ENCODE results near the gene S100A6. TPM values are rescaled to one million over a fixed set of nuclear protein-coding genes. Genes with fewer than 3 reads are reported as not detected.
A peak's percentile ranks its signal among the peaks of the same experiment; 100 is the strongest.

Gene S100A6
- polyA plus RNA-seq, 3 donors from 2014 or later = 472 to 828 (median 543) TPM

- Mint-ChIP-seq H3K27ac (no peak overlapping the region), H3K4me3 (no peak overlapping the region), H3K27me3 (ENCODE audit: low read depth in 3 of 3) (peaks cover 2 to 4% (median 2%) of the 10 kb centered on the region in 3 donors), H3K9me3 (no peaks in the 10 kb centered on the region), H3K36me3 (no peaks in the 10 kb centered on the region), H3K4me1 (peaks cover 0 to 6% of the 10 kb centered on the region in 2 donors)
- no peak for DNase-seq
These were observed 28.9 kb downstream of the S100A6 start for GRCh38 chr1:153506831-153507413.

- no peaks in the 10 kb centered on the region for H3K36me3 Mint-ChIP-seq
- peaks cover 0 to 6% of the 10 kb centered on the region in 2 donors for H3K4me1 Mint-ChIP-seq
- DNase-seq = no peak
- no peak overlapping the region for H3K4me3 Mint-ChIP-seq
- H3K9me3 Mint-ChIP-seq = no peaks in the 10 kb centered on the region
- peaks cover 2 to 3% (median 2%) of the 10 kb centered on the region in 3 donors for H3K27me3 Mint-ChIP-seq (ENCODE audit: low read depth in 3 of 3)
- H3K27ac Mint-ChIP-seq = no peak overlapping the region
These were observed 29.4 kb downstream of the S100A6 start for GRCh38 chr1:153506386-153506785.

GRCh38 chr1:153505576-153505975 lies 30.2 kb downstream of the S100A6 start:
- DNase-seq = no peak
- Mint-ChIP-seq H3K4me3 (no peak overlapping the region), H3K4me1 (no peaks in the 10 kb centered on the region), H3K36me3 (no peaks in the 10 kb centered on the region), H3K27ac (no peak overlapping the region), H3K27me3 (ENCODE audit: low read depth in 3 of 3) (peaks cover 0 to 3% (median 2%) of the 10 kb centered on the region in 3 donors), H3K9me3 (no peaks in the 10 kb centered on the region)

GRCh38 chr1:153503766-153504165 lies 32.0 kb downstream of the S100A6 start:
- Mint-ChIP-seq H3K4me1 (no peaks in the 10 kb centered on the region), H3K4me3 (no peak overlapping the region), H3K9me3 (no peaks in the 10 kb centered on the region), H3K27me3 (ENCODE audit: low read depth in 3 of 3) (peaks cover 1 to 3% (median 2%) of the 10 kb centered on the region in 3 donors), H3K36me3 (no peaks in the 10 kb centered on the region), H3K27ac (no peak overlapping the region)
- DNase-seq = no peak

- no peak overlapping the region for H3K4me3 Mint-ChIP-seq
- DNase-seq = no peak
- H3K27ac Mint-ChIP-seq = no peak overlapping the region
- no peaks in the 10 kb centered on the region for H3K4me1 Mint-ChIP-seq
- H3K27me3 Mint-ChIP-seq (ENCODE audit: low read depth in 3 of 3) = peaks cover 1 to 15% (median 5%) of the 10 kb centered on the region in 3 donors
- no peaks in the 10 kb centered on the region for H3K36me3 Mint-ChIP-seq
- no peaks in the 10 kb centered on the region for H3K9me3 Mint-ChIP-seq
These were observed 37.0 kb downstream of the S100A6 start for GRCh38 chr1:153498746-153499145.

GRCh38 chr1:153495536-153495935 lies 40.3 kb downstream of the S100A6 start:
- Mint-ChIP-seq H3K27ac (no peak overlapping the region), H3K4me3 (no peak overlapping the region), H3K36me3 (peaks cover 0 to 3% (median 0%) of the 10 kb centered on the region in 3 donors), H3K9me3 (no peaks in the 10 kb centered on the region), H3K27me3 (ENCODE audit: low read depth in 3 of 3) (peaks cover 1 to 15% (median 9%) of the 10 kb centered on the region in 3 donors), H3K4me1 (no peaks in the 10 kb centered on the region)
- DNase-seq = no peak

- Mint-ChIP-seq H3K27ac (no peak overlapping the region), H3K4me3 (no peak overlapping the region), H3K4me1 (no peaks in the 10 kb centered on the region), H3K36me3 (peaks cover 0 to 3% (median 0%) of the 10 kb centered on the region in 3 donors), H3K27me3 (ENCODE audit: low read depth in 3 of 3) (peaks cover 1 to 15% (median 9%) of the 10 kb centered on the region in 3 donors), H3K9me3 (no peaks in the 10 kb centered on the region)
- peak; percentile 30 to 43 (median 41) for DNase-seq
These were observed 40.7 kb downstream of the S100A6 start for GRCh38 chr1:153494976-153495535.

- Mint-ChIP-seq H3K4me1 (no peaks in the 10 kb centered on the region), H3K27me3 (ENCODE audit: low read depth in 3 of 3) (peaks cover 1 to 18% (median 7%) of the 10 kb centered on the region in 3 donors), H3K4me3 (no peak overlapping the region), H3K27ac (peak overlapping the region in 3 of 6 donors; percentile 0 to 50 (median 3)), H3K9me3 (no peaks in the 10 kb centered on the region), H3K36me3 (peaks cover 0 to 3% (median 0%) of the 10 kb centered on the region in 3 donors)
- no peak for DNase-seq
These were observed 42.3 kb downstream of the S100A6 start for GRCh38 chr1:153493343-153493960.

- Mint-ChIP-seq H3K27ac (peak overlapping the region in 1 of 6 donors; percentile 28), H3K4me1 (no peaks in the 10 kb centered on the region), H3K4me3 (no peak overlapping the region), H3K27me3 (ENCODE audit: low read depth in 3 of 3) (peaks cover 1 to 19% (median 7%) of the 10 kb centered on the region in 3 donors), H3K9me3 (no peaks in the 10 kb centered on the region), H3K36me3 (peaks cover 0 to 3% (median 0%) of the 10 kb centered on the region in 3 donors)
- no peak for DNase-seq
These were observed 45.3 kb downstream of the S100A6 start for GRCh38 chr1:153490272-153491051.

GRCh38 chr1:153488731-153489130 lies 47.1 kb downstream of the S100A6 start:
- Mint-ChIP-seq H3K4me1 (no peaks in the 10 kb centered on the region), H3K4me3 (no peak overlapping the region), H3K27ac (no peak overlapping the region), H3K27me3 (ENCODE audit: low read depth in 3 of 3) (peaks cover 0 to 17% (median 7%) of the 10 kb centered on the region in 3 donors), H3K9me3 (no peaks in the 10 kb centered on the region), H3K36me3 (peaks cover 0 to 3% (median 0%) of the 10 kb centered on the region in 3 donors)
- DNase-seq = no peak

GRCh38 chr1:153487707-153488106 lies 48.1 kb downstream of the S100A6 start:
- H3K36me3 Mint-ChIP-seq = no peaks in the 10 kb centered on the region
- no peak overlapping the region for H3K4me3 Mint-ChIP-seq
- H3K4me1 Mint-ChIP-seq = no peaks in the 10 kb centered on the region
- no peak overlapping the region for H3K27ac Mint-ChIP-seq
- H3K27me3 Mint-ChIP-seq (ENCODE audit: low read depth in 3 of 3) = peaks cover 0 to 22% (median 9%) of the 10 kb centered on the region in 3 donors
- DNase-seq = no peak
- no peaks in the 10 kb centered on the region for H3K9me3 Mint-ChIP-seq

- DNase-seq = no peak
- H3K36me3 Mint-ChIP-seq = no peaks in the 10 kb centered on the region
- peaks cover 1 to 28% (median 10%) of the 10 kb centered on the region in 3 donors for H3K27me3 Mint-ChIP-seq (ENCODE audit: low read depth in 3 of 3)
- no peaks in the 10 kb centered on the region for H3K9me3 Mint-ChIP-seq
- no peaks in the 10 kb centered on the region for H3K4me1 Mint-ChIP-seq
- H3K4me3 Mint-ChIP-seq = no peak overlapping the region
- H3K27ac Mint-ChIP-seq = no peak overlapping the region
These were observed 49.9 kb downstream of the S100A6 start for GRCh38 chr1:153485863-153486262.

All from immature natural killer cell (primary cell).